Left lung (tissue), 10 donors: Measurements from ENCODE around the gene IQCB1. TPM values are rescaled to one million over a fixed set of nuclear protein-coding genes. Genes with fewer than 3 reads are reported as not detected.

Experiments
- ATAC-seq: fragments of 200-7000 bp; cut with Tn5 transposase; one replicate; pipeline ENCODE4 v1.9.1; 2020; ENCODE audit warnings: moderate library complexity
- DNase-seq, 4 donors: peaks; one replicate each; pipeline ENCODE4 v3.0.0-alpha.2; 2013 to 2020
- H3K27ac ChIP-seq, 2 donors: fragments of 200-600 bp; sonication (generic) in 1 of 2; one replicate each; pipeline versions ENCODE4 v1.5.0 to v1.8.0; 2020 to 2021
- H3K27me3 ChIP-seq, 2 donors: fragments of 200-600 bp; sonication (generic) in 1 of 2; one replicate each; pipeline versions ENCODE4 v1.5.0 to v1.8.0; 2020 to 2021
- H3K36me3 ChIP-seq, 2 donors: fragments of 200-600 bp; sonication (generic) in 1 of 2; one replicate each; pipeline versions ENCODE4 v1.5.0 to v1.8.0; 2020 to 2021
- H3K4me1 ChIP-seq, 2 donors: fragments of 200-600 bp; one replicate each; pipeline ENCODE4 v1.8.0; 2021
- H3K4me3 ChIP-seq, 2 donors: fragments of 200-600 bp; sonication (generic) in 1 of 2; one replicate each; pipeline versions ENCODE4 v1.5.0 to v1.8.0; 2020 to 2021; ENCODE audit warnings: mild to moderate bottlenecking in 1 of 2
- H3K9me3 ChIP-seq, 2 donors: fragments of 200-600 bp; sonication (generic) in 1 of 2; one replicate each; pipeline versions ENCODE4 v1.5.0 to v1.8.0; 2020 to 2021
- intact Hi-C, 2 donors: fragments of 100-400 bp; cut with DNase I; formaldehyde crosslinking; loops; one replicate each; pipeline versions ENCODE4 v1.11.2 to v1.14.2; 2022
- polyA plus RNA-seq, 6 donors: library from polyadenylated mRNA; unstranded; fragments of 120-200 nt; gene quantifications; one replicate each; pipeline ENCODE4 v1.2.1, GENCODE V29; 2013; ENCODE audit not compliant: insufficient read length in 6 of 6
- total RNA-seq, 2 donors: library from RNA; stranded (reverse); fragmentation: NEBNext Ultra II Directional; extraction: Animal tissue kit (Norgen Biotek cat#: 25700); gene quantifications; one replicate each; pipeline ENCODE4 v1.2.1, GENCODE V29; 2021
- TF ChIP-seq, protein P1 (sequence below), 2 donors: fragments of 200-600 bp; sonication (generic) in 1 of 2; IDR thresholded peaks; one replicate each; pipeline versions ENCODE4 v1.5.0 to v1.8.0; 2021; ENCODE audit warnings: antibody characterized with exemption in 2 of 2
- donor health status: DM: no; HTN: yes; CAD: no.
- donor health status: DM: no; HTN: no; CAD: no.

The IQCB1 gene
- total and polyA plus RNA-seq, 8 donors = 11.9 to 50.6 (median 39.4) TPM

DNA sequence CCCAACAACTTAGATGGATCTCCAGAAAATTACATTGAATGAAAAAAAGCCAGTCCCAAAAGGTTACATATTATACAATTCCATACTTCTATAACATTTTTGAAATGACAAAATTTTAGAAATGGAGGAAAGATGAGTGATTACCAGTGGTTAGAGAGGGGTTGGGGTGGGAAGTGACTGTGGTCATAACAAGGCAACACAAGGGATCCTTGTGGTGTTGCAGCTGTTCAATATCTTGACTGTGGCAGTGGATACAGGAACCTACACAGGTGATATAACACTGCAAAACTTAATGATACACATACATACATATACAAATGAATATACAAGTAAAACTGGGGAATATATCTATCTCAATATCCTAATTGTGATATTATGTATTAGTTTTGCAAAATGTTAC lies 95.0 kb downstream of the IQCB1 start:
- peaks cover 2 to 5% of the 10 kb centered on the region in 2 donors for H3K9me3 ChIP-seq
- intact Hi-C loops = no loop called here
- TF ChIP-seq, protein P1, sequence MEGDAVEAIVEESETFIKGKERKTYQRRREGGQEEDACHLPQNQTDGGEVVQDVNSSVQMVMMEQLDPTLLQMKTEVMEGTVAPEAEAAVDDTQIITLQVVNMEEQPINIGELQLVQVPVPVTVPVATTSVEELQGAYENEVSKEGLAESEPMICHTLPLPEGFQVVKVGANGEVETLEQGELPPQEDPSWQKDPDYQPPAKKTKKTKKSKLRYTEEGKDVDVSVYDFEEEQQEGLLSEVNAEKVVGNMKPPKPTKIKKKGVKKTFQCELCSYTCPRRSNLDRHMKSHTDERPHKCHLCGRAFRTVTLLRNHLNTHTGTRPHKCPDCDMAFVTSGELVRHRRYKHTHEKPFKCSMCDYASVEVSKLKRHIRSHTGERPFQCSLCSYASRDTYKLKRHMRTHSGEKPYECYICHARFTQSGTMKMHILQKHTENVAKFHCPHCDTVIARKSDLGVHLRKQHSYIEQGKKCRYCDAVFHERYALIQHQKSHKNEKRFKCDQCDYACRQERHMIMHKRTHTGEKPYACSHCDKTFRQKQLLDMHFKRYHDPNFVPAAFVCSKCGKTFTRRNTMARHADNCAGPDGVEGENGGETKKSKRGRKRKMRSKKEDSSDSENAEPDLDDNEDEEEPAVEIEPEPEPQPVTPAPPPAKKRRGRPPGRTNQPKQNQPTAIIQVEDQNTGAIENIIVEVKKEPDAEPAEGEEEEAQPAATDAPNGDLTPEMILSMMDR (IDR thresholded peaks at IDR 0.05) = no peak

DNA sequence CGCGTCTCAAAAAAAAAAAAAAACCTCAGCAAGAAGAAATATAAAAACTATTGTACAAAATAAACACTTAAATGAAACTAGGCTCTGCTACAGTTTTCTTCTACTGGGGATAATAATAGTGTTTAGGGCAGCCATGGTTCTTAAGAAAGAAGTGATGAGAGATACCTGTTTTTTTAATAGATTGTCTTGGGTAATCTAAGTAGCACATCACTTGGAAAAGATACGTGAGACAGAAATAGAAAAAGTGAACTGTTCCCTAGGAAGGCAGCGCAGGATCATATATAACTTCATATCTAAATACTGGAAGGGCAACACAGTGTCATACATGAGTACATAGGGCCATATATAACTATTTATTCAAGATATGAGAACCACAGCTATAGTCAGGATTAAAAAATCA lies 97.2 kb downstream of the IQCB1 start:
- H3K27ac ChIP-seq = no peak overlapping the region
- intact Hi-C loops = no loop called here
- TF ChIP-seq, protein P1 (IDR thresholded peaks at IDR 0.05) = no peak
- no peak for ATAC-seq
- peaks cover 0 to 3% of the 10 kb centered on the region in 2 donors for H3K4me1 ChIP-seq
- DNase-seq = no peak
- H3K4me3 ChIP-seq = no peak overlapping the region
- H3K27me3 ChIP-seq = no peaks in the 10 kb centered on the region
- no peaks in the 10 kb centered on the region for H3K36me3 ChIP-seq
- peaks cover 0 to 2% of the 10 kb centered on the region in 2 donors for H3K9me3 ChIP-seq

More for the DNA sequence above, 95.0 kb downstream of the IQCB1 start:
- no peak overlapping the region for H3K27ac ChIP-seq
- DNase-seq (no peak), ATAC-seq (no peak)
- no peak overlapping the region for H3K4me3 ChIP-seq
- H3K4me1 ChIP-seq = peaks cover 0 to 3% of the 10 kb centered on the region in 2 donors
- H3K36me3 ChIP-seq = no peaks in the 10 kb centered on the region
- H3K27me3 ChIP-seq = no peaks in the 10 kb centered on the region

DNA sequence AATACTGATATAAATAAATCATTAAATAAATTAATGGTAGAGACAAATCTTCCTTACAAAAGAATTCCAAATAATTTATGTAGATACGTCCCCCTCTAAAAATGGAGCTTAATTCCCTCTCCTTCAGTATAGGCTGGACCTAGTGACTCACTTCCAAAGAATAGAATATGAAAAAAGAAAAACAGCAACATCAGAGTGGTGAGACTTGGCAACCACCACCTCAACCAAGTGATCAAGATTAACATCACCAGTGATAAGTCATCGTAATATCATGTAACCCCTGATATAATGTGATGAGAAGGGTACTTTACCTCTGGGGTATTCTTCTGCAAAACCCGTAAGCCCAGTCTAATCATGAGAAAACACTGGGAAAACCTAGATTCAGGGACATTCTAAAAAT lies 98.7 kb downstream of the IQCB1 start:
- Histone ChIP-seq H3K9me3 (no peaks in the 10 kb centered on the region), H3K27me3 (no peaks in the 10 kb centered on the region), H3K4me1 (peaks cover 2 to 3% of the 10 kb centered on the region in 2 donors), H3K27ac (no peak overlapping the region), H3K36me3 (no peaks in the 10 kb centered on the region), H3K4me3 (no peak overlapping the region)
- ATAC-seq (no peak), DNase-seq (no peak)
- TF ChIP-seq, protein P1 (IDR thresholded peaks at IDR 0.05) = no peak
- intact Hi-C loops = no loop called here

DNA sequence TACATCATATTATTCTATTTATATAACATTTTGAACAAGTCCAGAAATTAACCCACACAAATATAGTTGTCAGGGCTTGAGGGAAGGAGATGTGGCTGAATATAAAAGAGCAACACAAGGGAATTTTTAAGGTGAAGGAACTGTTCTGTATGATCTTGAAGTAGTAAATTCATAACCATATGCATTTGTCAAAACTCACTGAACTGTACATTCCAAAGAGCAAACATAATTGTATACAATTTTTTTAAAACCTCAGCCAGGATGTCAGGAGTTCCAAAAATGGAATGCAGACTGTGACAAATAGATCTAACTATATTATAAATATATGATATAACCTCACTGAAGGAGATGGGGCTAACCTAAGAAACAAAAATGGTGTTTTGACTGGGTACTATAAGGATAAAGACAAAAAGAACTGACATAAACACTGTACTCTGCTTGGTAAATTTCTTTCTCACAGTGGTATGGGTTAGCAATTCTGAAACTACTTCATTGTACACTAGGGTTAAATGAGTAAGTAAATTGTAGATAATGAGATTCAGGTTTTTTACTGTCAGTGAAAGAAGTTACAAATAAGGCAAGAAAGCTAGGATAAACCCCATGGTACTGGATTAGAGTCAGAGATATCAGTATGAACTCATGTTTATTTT lies 99.7 kb downstream of the IQCB1 start:
- no peak for DNase-seq
- no peak overlapping the region for H3K27ac ChIP-seq
- no peaks in the 10 kb centered on the region for H3K27me3 ChIP-seq
- no peak overlapping the region for H3K4me3 ChIP-seq
- TF ChIP-seq, protein P1 (IDR thresholded peaks at IDR 0.05) = no peak
- H3K36me3 ChIP-seq = no peaks in the 10 kb centered on the region
- intact Hi-C loops = no loop called here
- H3K9me3 ChIP-seq = no peaks in the 10 kb centered on the region
- no peak for ATAC-seq
- peaks cover 0 to 3% of the 10 kb centered on the region in 2 donors for H3K4me1 ChIP-seq

DNA sequence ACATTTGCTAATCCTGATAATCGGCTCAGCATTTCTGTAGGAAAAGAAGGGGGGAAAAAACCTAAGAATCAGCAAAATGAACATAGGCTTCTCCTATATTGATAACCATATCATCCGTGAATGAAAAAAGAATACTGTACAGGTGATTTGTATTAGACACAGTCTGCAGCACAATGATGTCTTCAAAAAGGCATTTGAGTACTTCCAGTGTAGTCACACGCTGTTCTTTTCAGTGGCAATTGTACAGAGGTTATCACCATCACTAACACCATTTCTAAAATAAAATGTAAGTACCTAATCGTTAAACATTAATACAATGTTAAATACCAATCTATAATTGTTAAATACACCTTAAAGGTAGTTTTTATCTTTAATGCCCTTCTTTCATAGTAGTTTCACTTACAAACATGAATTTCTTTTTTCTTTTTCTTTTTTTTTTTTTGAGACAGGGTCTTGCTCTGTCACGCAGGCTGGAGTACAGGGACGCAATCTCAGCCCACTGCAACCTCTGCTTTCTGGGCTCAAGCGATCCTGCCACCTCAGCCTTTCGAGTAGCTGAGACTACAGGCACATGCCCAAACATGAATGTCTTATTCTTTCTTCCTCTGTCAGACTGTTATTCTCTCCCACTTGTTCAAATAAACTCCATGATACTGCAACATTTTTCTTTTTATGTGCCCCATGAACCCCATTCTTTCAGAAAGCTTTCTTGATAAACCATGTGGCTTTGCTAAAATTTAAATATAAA lies 103.7 kb downstream of the IQCB1 start:
- H3K27ac ChIP-seq = no peak overlapping the region
- H3K36me3 ChIP-seq = peaks cover 0 to 36% of the 10 kb centered on the region in 2 donors
- no peak overlapping the region for H3K4me3 ChIP-seq
- ATAC-seq (no peak), DNase-seq (no peak)
- no peaks in the 10 kb centered on the region for H3K9me3 ChIP-seq
- no peaks in the 10 kb centered on the region for H3K27me3 ChIP-seq
- TF ChIP-seq, protein P1 (IDR thresholded peaks at IDR 0.05) = no peak
- H3K4me1 ChIP-seq = peaks cover 0 to 3% of the 10 kb centered on the region in 2 donors
- intact Hi-C loops = no loop called here
